ENCODE results near the gene MRPS35. TPM values are rescaled to one million over a fixed set of nuclear protein-coding genes. Genes with fewer than 3 reads are reported as not detected.

Gene MRPS35
- total and polyA plus RNA-seq, 4 donors: 21.8 to 48.7 (median 32.7) TPM

DNA sequence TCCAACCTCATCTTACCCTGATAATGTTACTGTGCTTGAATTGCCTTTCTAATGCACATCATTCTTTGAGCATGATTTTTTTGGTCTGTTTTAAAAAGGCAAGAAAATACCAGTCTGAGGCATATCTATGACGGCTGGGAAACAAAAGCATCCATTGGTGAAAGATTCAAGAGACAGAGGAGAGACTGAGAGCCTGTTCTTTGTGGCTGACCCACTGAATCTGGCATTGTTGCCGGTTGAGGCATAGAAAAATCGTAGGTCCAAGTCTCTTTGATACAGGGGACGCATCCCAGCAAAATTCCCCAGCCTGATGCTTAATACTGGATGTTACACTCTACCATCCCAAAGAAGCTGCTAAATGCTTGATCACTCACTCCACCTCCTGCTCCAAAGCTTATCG lies 66.5 kb downstream of the MRPS35 start:
- no peaks in the 10 kb centered on the region for H3K27me3 ChIP-seq (ENCODE audit: control insufficient read depth in 3 of 3, insufficient read depth in 3 of 3, low read length in 2 of 3)
- WGBS, 2 donors: 90 to 95% methylated on average over 5 of the region's 5 CpGs
- no peak for ATAC-seq (ENCODE audit: insufficient read depth, low FRiP score)
- H3K27ac ChIP-seq (ENCODE audit: low read depth in 1 of 2, low read length in 1 of 2): no peak overlapping the region
- TF ChIP-seq, protein P1, sequence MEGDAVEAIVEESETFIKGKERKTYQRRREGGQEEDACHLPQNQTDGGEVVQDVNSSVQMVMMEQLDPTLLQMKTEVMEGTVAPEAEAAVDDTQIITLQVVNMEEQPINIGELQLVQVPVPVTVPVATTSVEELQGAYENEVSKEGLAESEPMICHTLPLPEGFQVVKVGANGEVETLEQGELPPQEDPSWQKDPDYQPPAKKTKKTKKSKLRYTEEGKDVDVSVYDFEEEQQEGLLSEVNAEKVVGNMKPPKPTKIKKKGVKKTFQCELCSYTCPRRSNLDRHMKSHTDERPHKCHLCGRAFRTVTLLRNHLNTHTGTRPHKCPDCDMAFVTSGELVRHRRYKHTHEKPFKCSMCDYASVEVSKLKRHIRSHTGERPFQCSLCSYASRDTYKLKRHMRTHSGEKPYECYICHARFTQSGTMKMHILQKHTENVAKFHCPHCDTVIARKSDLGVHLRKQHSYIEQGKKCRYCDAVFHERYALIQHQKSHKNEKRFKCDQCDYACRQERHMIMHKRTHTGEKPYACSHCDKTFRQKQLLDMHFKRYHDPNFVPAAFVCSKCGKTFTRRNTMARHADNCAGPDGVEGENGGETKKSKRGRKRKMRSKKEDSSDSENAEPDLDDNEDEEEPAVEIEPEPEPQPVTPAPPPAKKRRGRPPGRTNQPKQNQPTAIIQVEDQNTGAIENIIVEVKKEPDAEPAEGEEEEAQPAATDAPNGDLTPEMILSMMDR (IDR thresholded peaks at IDR 0.05; ENCODE audit: control extremely low read depth, extremely low read depth): no peak
- H3K36me3 ChIP-seq (ENCODE audit: control insufficient read depth in 4 of 4, insufficient read depth in 4 of 4, low read length in 4 of 4): no peaks in the 10 kb centered on the region
- H3K9ac ChIP-seq (ENCODE audit: insufficient read depth in 1 of 2, low read length in 2 of 2): no peak overlapping the region
- DNase-seq: no peak
- no peaks in the 10 kb centered on the region for H3K9me3 ChIP-seq (ENCODE audit: control insufficient read depth in 4 of 4, insufficient read depth in 3 of 4, low read length in 3 of 4)
- no peak overlapping the region for H3K4me3 ChIP-seq
- peaks cover 5 to 22% (median 9%) of the 10 kb centered on the region in 5 donors for H3K4me1 ChIP-seq (ENCODE audit: control insufficient read depth in 5 of 5, insufficient read depth in 5 of 5, low read length in 5 of 5)

- no peak overlapping the region for H3K27ac ChIP-seq (ENCODE audit: low read depth in 1 of 2, low read length in 1 of 2)
- ATAC-seq (ENCODE audit: insufficient read depth, low FRiP score) (no peak), DNase-seq (no peak)
- TF ChIP-seq, protein P1 (IDR thresholded peaks at IDR 0.05; ENCODE audit: control extremely low read depth, extremely low read depth): no peak
- no peak overlapping the region for H3K9ac ChIP-seq (ENCODE audit: insufficient read depth in 1 of 2, low read length in 2 of 2)
- H3K9me3 ChIP-seq (ENCODE audit: control insufficient read depth in 4 of 4, insufficient read depth in 3 of 4, low read length in 3 of 4): no peaks in the 10 kb centered on the region
- peaks cover 5 to 32% (median 9%) of the 10 kb centered on the region in 5 donors for H3K4me1 ChIP-seq (ENCODE audit: control insufficient read depth in 5 of 5, insufficient read depth in 5 of 5, low read length in 5 of 5)
- 34 to 40% methylated on average over 1 of the region's 1 CpG for WGBS, 2 donors
- H3K27me3 ChIP-seq (ENCODE audit: control insufficient read depth in 3 of 3, insufficient read depth in 3 of 3, low read length in 2 of 3): no peaks in the 10 kb centered on the region
- no peaks in the 10 kb centered on the region for H3K36me3 ChIP-seq (ENCODE audit: control insufficient read depth in 4 of 4, insufficient read depth in 4 of 4, low read length in 4 of 4)
- no peak overlapping the region for H3K4me3 ChIP-seq
These were observed 67.6 kb downstream of the MRPS35 start for GRCh38 chr12:27778206-27778605.

DNA sequence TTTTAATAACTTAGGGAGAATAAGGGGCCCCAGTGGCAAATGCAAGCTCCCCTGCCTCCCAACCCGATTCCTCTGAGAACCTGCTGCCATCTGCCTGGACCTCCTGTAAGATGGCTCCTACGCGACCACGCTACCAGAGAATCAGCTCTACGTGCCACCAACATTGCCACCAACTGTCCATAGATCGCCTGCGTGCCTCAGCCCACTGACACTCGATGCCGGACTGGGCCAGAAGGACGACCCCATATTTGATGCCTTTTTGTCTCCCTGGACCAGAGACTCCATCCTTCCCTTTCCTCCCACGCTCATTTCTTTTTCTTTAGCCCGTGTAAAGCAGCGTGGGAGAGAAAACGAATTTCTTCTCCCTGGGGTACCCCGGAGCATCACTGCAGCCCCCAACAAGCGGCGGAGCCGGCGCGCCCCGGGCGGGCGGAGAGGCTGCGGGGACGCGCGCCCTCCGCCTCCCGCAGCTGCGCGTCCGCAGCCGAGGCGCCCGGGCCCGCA lies 68.8 kb downstream of the MRPS35 start:
- no peaks in the 10 kb centered on the region for H3K27me3 ChIP-seq (ENCODE audit: control insufficient read depth in 3 of 3, insufficient read depth in 3 of 3, low read length in 2 of 3)
- peaks cover 5 to 33% (median 9%) of the 10 kb centered on the region in 5 donors for H3K4me1 ChIP-seq (ENCODE audit: control insufficient read depth in 5 of 5, insufficient read depth in 5 of 5, low read length in 5 of 5)
- no peaks in the 10 kb centered on the region for H3K9me3 ChIP-seq (ENCODE audit: control insufficient read depth in 4 of 4, insufficient read depth in 3 of 4, low read length in 3 of 4)
- DNase-seq (peak; percentile 46 to 66 (median 58)), ATAC-seq (ENCODE audit: insufficient read depth, low FRiP score) (no peak)
- H3K27ac ChIP-seq (ENCODE audit: low read depth in 1 of 2, low read length in 1 of 2): peak overlapping the region; percentile 90 to 96
- H3K9ac ChIP-seq (ENCODE audit: insufficient read depth in 1 of 2, low read length in 2 of 2): peak overlapping the region in 1 of 2 donors; percentile 85
- TF ChIP-seq, protein P1 (IDR thresholded peaks at IDR 0.05; ENCODE audit: control extremely low read depth, extremely low read depth): no peak
- WGBS, 2 donors: 4% methylated on average over 36 of the region's 36 CpGs
- peak overlapping the region; percentile 77 for H3K4me3 ChIP-seq
- H3K36me3 ChIP-seq (ENCODE audit: control insufficient read depth in 4 of 4, insufficient read depth in 4 of 4, low read length in 4 of 4): peaks cover 0 to 2% (median 0%) of the 10 kb centered on the region in 4 donors
